Middle frontal gyrus (tissue), 1 donor: ENCODE measurements around the gene KCTD15.
"Not testable (repeated sequence)": the region's sequence is repeated elsewhere in the genome, so short reads cannot be mapped to it uniquely, and the experiment has no call there.

ENCODE experiments used
- DNase-seq: peaks from one replicate; pipeline ENCODE4 v3.0.0-alpha.2; 2015; ENCODE audit warnings: low spot score; ENCODE audit errors: extremely low spot score

The KCTD15 gene

GRCh38 chr19:33813391-33814101, 16.9 kb downstream of the KCTD15 start:
- no peak for DNase-seq

- DNase-seq: no peak
Measured at GRCh38 chr19:33814181-33815165, 17.8 kb downstream of the KCTD15 start.

DNA sequence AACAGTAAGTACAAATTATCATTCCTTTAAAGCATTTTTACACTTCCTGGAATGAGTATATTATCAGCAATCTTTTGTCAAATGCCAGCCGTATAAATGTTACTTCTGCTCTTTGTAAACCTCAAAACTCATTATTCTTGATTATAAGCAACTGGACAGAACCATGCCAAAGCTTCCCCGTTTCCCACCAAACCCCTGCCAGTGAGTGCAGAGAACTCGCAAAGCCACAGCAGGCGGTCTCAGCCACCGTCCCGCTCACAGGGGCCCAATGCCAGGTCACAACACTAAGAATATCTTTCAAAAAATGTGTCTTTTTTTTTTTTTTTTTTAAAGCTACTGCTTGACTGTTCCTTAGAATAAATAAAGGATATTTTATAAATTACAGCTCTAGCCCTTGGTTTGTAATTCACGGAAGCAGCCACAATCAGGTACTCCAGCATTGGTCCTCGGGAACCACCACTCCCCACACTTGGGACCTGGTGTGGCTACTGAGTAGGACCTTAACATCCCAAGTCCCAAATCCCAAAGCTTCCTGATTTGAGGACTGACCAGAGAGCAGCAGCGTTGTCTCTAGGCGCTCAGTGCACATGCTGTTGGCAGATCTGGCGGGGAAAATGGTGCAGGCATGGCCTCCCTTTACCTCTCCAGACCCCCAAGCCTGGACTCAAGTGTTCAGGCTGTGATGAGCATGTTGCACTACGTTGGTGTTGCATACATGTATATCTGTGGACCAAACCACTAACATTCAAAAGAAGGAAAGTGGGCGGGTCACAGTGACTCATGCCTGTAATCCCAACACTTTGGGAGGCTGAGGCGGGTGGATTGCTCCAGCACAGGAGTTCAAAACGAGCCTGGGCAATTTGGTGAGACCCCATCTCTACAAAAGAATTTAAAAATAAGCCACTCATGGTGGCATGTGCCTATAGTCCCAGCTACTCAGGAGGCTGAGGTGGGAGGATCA, 19.0 kb downstream of the KCTD15 start:
- no peak for DNase-seq

GRCh38 chr19:33818411-33818810, 21.7 kb downstream of the KCTD15 start:
- DNase-seq: no peak

DNA sequence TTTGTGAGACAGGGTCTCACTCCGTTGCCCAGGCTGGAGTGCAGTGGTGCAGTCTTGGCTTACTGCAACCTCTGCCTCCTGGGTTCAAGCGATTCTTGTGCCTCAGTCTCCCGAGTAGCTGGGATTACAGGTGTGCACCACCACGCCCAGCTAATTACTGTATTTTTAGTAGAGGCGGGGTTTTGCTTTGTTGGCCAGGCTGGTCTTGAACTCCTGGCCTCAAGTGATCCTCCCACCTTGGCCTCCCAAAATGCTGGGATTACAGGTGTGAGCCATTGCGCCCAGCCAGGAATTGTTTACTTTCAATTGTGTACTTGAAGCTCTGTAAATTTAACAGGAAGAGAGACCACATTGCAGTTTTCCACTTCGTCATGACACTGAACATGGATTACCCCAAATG, 22.4 kb downstream of the KCTD15 start:
- DNase-seq: not testable (repeated sequence)

- DNase-seq: no peak
Measured at GRCh38 chr19:33819506-33819879, 22.8 kb downstream of the KCTD15 start.

DNA sequence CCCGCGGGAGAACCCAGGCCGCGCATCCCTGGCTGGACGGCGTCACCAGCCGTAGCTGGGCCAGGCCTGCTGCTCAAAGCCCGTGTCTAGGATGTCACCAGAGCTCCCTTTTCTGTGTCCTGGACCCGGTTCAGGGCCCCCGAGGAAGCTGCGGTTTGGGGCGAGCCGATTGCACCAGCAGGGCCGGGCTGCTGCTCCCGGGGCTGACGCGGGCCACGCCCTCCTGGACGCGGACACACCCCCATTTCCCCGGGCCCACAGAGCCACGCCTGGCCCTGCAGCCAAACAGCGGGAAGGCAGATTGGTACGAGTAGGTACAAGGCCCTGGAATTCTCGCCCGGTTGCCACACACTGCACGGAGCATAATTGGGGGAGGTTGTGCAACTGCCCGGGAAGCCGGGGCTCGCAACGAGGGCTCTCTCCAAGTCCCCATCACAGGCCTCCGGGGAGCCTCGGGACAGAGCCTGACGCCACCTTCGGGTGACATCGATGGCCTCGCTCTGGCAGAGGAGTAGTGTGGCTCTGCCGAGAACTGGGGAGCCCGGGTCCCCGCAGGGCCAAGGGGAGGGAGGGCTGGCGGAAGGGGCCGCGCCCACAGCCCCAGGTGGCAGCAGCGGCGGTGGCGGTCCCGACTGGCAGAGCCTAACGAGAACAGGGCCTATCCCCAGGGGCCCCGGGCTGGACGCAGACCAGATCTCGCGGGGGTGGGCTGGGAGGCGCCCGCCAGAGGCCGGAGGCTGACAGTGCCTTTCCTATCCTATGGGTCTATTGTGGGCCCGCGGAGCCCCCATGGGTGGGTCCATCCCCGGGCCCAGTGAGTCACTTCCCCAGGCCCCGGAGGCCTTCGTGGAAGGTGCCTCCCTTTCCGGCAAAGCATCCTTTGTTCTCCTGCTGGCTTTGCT, 23.5 kb downstream of the KCTD15 start:
- DNase-seq: no peak

GRCh38 chr19:33821871-33822270, 25.2 kb downstream of the KCTD15 start:
- no peak for DNase-seq

- no peak for DNase-seq
Measured at GRCh38 chr19:33823341-33823740, 26.7 kb downstream of the KCTD15 start.

- DNase-seq: no peak
Measured at GRCh38 chr19:33825556-33825955, 28.9 kb downstream of the KCTD15 start.

DNA sequence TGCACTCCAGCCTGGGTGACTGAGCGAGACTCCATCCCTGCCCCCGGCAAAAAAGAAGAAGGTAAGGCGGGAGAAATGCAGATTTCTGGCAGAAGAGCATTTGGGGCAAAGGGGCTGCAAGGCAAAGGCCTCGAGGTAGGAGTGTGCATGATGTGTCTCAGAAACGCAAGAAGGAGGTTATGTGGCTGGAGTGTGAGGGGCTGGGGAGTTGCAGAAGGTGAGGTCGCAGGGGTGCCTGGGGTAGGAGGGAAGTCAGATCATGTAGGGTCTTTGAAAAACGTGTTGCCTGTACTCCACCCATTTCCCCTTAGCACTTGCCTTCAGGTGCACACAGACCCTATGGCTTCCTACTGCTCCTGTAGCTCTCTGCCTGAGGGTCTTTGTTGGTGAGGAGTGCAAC, 29.9 kb downstream of the KCTD15 start:
- DNase-seq: no peak

DNA sequence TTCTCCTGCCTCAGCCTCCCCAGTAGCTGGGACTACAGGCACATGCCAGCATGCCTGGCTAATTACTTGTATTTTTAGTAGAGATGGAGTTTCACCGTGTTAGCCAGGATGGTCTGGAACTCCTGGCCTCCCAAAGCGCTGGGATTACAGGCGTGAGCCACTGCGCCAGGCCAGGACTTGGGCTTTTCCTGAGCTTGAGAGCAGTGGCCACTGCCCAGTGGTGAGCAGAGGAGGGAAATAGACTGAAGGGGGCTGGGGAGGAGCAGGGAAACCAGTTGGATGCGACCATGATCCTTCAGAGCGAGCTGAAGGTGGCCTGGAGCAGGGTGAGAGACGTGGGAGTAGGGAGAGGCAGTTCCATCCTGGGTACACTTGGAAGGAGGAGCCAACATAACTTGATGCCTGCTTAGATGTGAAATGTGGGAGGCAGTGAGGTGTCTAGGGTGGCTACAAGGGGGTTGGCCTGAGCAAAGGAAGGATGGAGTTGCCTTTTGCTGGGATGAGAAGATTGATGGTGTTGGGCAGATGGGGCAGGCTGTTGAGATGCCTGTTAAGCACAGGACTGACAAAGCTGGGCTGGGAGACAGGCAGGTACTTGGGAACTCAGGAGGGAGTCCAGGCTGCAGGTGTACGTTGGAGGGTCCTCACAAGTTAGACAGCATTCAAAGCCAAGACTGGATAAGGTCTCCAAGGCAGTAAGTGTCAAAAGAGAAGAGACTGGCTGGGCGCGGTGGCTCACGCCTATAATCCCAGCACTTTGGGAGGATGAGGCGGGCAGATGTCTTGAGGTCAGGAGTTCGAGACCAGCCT, 31.8 kb downstream of the KCTD15 start:
- no peak for DNase-seq

DNA sequence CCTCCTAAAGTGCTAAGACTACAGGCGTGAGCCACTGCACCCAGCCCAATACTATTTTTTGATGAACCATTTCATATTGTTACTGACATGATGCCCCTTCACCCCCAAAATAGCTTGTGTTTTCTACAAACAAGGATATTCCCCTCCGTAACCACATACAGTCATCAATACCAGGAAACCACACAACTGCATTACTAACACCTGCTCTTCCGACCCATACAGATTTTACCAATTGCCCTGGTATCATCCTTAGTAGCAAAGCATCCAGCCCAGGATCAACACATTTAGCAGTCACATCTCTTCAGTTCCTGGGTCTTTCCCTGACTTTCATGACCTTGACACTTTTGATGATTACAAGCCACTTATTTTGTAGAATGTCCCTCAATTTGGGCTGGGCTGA, 33.6 kb downstream of the KCTD15 start:
- DNase-seq: no peak

DNA sequence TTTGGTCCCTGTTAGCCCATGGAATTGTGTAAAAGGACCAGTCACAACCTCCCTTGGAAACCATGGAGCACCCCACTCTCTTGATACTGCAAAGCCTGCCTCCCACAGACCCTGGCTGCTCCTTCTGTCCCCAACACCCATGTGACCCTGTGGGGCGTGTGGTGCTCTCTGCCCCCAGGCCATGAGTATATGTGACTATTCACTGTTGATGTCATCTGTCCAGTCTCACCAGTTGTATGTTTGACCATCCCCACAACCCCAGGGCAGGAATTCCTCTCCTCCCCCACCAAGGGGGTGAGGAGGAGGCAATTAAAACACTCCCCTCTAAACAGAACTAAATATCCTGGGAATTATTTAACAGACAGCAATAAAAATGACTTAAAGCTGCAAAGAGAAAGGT, 35.2 kb downstream of the KCTD15 start:
- no peak for DNase-seq

GRCh38 chr19:33832633-33833032, 36.0 kb downstream of the KCTD15 start:
- no peak for DNase-seq

GRCh38 chr19:33840382-33840781, 43.7 kb downstream of the KCTD15 start:
- no peak for DNase-seq

DNA sequence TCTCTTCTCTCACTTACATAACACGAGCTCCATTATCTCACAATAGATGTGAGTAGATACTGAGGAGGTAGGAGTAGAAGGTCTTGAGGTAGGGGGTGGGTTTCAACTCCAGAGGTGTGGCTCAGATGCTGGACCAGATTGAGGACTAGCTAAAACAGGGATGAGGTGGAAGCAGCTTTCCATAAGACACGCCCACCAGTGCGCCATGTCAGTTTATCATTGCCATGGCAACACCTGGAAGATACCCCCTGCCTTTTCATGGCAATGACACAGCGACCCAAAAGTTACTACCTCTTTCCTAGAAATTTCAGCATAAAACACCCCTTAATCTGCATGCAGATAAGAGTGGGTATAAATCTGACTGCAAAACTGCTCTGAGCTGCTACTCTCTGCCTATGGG, 44.1 kb downstream of the KCTD15 start:
- DNase-seq: no peak

DNA sequence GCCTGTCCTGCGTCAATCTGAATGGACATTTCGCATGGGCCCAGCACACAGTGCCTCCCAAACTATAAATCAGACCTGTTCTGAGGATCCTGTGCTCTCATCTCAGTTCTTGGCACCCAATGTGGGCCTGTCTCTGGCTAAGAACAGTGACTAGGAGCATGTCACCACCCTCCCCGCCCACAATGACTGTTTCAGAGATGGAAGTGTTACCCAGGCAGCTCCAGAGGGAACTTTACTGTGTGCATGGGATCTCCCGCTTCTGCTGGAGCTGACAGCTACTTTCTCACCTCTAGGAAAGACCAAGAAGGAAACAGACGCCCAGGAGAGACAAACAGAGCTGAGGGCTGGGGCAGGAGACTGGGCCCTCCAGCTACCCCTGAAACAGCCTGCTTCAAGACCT, 45.0 kb downstream of the KCTD15 start:
- no peak for DNase-seq

GRCh38 chr19:33844478-33844877, 47.8 kb downstream of the KCTD15 start:
- no peak for DNase-seq

GRCh38 chr19:33845498-33845897, 48.8 kb downstream of the KCTD15 start:
- DNase-seq: no peak
